ENCODE results near the gene RBM14.

RBM14 gene

DNA sequence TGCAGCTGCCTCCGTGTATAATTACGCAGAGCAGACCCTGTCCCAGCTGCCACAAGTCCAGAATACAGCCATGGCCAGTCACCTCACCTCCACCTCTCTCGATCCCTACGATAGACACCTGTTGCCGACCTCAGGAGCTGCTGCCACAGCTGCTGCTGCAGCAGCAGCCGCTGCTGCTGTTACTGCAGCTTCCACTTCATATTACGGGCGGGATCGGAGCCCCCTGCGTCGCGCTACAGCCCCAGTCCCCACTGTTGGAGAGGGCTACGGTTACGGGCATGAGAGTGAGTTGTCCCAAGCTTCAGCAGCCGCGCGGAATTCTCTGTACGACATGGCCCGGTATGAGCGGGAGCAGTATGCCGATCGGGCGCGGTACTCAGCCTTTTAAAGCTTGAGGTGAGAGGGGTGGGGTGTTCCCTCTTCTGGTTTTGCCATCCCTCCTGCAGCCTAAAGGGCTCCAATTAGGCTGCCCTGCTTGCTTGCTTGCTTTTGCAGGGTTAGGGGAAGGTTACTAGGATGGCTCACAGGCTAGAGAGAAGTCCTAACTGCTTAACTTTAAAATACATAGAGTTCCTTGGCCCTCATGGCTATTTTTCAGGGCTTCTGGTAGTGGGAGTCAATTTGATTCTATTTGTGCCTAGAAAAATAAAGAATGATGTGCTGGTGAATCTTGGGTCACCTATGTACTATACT is 27.5 kb downstream of the RBM14 start:
- TF ChIP-seq FOXM1 (IDR thresholded peaks at IDR 0.05; ENCODE audit: borderline replicate concordance, low read depth): no peak
- TF ChIP-seq, protein P1, sequence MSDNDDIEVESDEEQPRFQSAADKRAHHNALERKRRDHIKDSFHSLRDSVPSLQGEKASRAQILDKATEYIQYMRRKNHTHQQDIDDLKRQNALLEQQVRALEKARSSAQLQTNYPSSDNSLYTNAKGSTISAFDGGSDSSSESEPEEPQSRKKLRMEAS (IDR thresholded peaks at IDR 0.05): no peak
- TF ChIP-seq CREB1 (IDR thresholded peaks at IDR 0.05; ENCODE audit: low read depth): no peak
- TF ChIP-seq RAD21 (IDR thresholded peaks at IDR 0.05; ENCODE audit: low read depth): no peak

DNA sequence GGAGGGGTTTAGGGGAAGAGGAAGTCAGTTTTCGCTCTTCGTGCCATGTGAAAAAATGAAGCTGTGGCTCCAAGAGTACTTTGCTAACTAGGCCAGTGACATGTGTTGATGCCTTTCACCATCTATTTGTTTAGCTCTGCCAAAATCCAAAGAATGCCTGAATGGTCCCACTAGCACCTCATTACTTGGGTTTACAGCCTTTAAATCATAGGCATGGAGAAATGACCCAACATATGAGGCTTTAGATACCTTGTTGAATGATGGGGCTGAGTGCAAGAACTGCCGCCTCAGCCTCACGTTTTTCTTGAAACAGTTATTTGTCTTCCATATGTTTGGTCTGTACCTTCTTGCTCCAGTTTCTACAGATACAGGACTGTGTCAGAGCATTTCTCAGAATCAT is 30.4 kb downstream of the RBM14 start:
- TF ChIP-seq TCF12 (IDR thresholded peaks at IDR 0.05; ENCODE audit: low read depth) (no peak), USF1 (IDR thresholded peaks at IDR 0.05) (no peak), EP300 (IDR thresholded peaks at IDR 0.05; ENCODE audit: borderline replicate concordance) (no peak), RAD21 (IDR thresholded peaks at IDR 0.05; ENCODE audit: low read depth) (no peak), CEBPB (IDR thresholded peaks at IDR 0.05) (no peak), TEAD4 (IDR thresholded peaks at IDR 0.05) (no peak)

GRCh38 chr11:66649903-66650302 is 33.5 kb downstream of the RBM14 start:
- no peak for TF ChIP-seq CREB1 (IDR thresholded peaks at IDR 0.05; ENCODE audit: low read depth)
- no peak for TF ChIP-seq USF1 (IDR thresholded peaks at IDR 0.05)
- TF ChIP-seq EGR1 (IDR thresholded peaks at IDR 0.05): no peak
- TF ChIP-seq TCF12 (IDR thresholded peaks at IDR 0.05; ENCODE audit: low read depth): no peak
- TF ChIP-seq TEAD4 (IDR thresholded peaks at IDR 0.05): no peak
- no peak for TF ChIP-seq FOXM1 (IDR thresholded peaks at IDR 0.05; ENCODE audit: borderline replicate concordance, low read depth)
- TF ChIP-seq REST (IDR thresholded peaks at IDR 0.05; ENCODE audit: low read depth): no peak
- no peak for TF ChIP-seq YY1 (IDR thresholded peaks at IDR 0.05; ENCODE audit: low read depth)
- no peak for TF ChIP-seq EP300 (IDR thresholded peaks at IDR 0.05; ENCODE audit: borderline replicate concordance)

GRCh38 chr11:66651016-66651415 is 34.6 kb downstream of the RBM14 start:
- no peak for TF ChIP-seq CEBPB (IDR thresholded peaks at IDR 0.05)
- no peak for TF ChIP-seq FOXM1 (IDR thresholded peaks at IDR 0.05; ENCODE audit: borderline replicate concordance, low read depth)
- no peak for TF ChIP-seq EGR1 (IDR thresholded peaks at IDR 0.05)
- no peak for TF ChIP-seq TCF12 (IDR thresholded peaks at IDR 0.05; ENCODE audit: low read depth)
- no peak for TF ChIP-seq YY1 (IDR thresholded peaks at IDR 0.05; ENCODE audit: low read depth)

DNA sequence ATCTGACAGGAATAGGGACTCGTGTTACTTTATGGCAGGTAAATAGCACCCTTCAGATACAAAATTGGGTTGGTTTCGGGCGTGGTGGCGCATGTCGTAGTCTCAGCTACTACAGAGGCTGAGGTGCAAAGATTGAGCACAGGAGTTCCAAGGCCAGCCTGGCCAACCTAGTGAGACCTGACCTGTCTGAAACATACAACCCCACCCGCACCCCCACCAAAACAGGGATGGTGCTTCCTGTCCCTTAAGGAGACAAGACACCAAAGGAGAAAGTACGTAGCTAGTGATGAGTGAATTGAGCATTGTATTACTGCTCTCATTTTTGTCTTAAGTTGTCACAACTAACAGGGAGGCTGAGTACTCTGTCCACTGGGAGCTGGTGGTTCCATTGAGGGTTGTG is 36.2 kb downstream of the RBM14 start:
- TF ChIP-seq USF1 (IDR thresholded peaks at IDR 0.05): no peak
- TF ChIP-seq, protein P1 (IDR thresholded peaks at IDR 0.05): no peak
- TF ChIP-seq REST (IDR thresholded peaks at IDR 0.05; ENCODE audit: low read depth): no peak
- no peak for TF ChIP-seq YY1 (IDR thresholded peaks at IDR 0.05; ENCODE audit: low read depth)
- TF ChIP-seq NFIC (IDR thresholded peaks at IDR 0.05): no peak
- TF ChIP-seq EGR1 (IDR thresholded peaks at IDR 0.05): no peak
- no peak for TF ChIP-seq RAD21 (IDR thresholded peaks at IDR 0.05; ENCODE audit: low read depth)
- TF ChIP-seq TEAD4 (IDR thresholded peaks at IDR 0.05): no peak
- no peak for TF ChIP-seq ZBTB7A (IDR thresholded peaks at IDR 0.05; ENCODE audit: low read depth)
- no peak for TF ChIP-seq FOXM1 (IDR thresholded peaks at IDR 0.05; ENCODE audit: borderline replicate concordance, low read depth)
- TF ChIP-seq EP300 (IDR thresholded peaks at IDR 0.05; ENCODE audit: borderline replicate concordance): no peak
- TF ChIP-seq CREB1 (IDR thresholded peaks at IDR 0.05; ENCODE audit: low read depth): no peak

- no peak for TF ChIP-seq USF1 (IDR thresholded peaks at IDR 0.05)
- TF ChIP-seq TCF12 (IDR thresholded peaks at IDR 0.05; ENCODE audit: low read depth): no peak
- TF ChIP-seq EP300 (IDR thresholded peaks at IDR 0.05; ENCODE audit: borderline replicate concordance): no peak
- no peak for TF ChIP-seq TAF1 (IDR thresholded peaks at IDR 0.05; ENCODE audit: low read depth)
- no peak for TF ChIP-seq FOXM1 (IDR thresholded peaks at IDR 0.05; ENCODE audit: borderline replicate concordance, low read depth)
These were observed 36.7 kb downstream of the RBM14 start for GRCh38 chr11:66653123-66653522.

Data from Ishikawa (cell line).